SK-N-DZ (cell line): Measurements from ENCODE around the gene TNFRSF6B.
"Not testable (repeated sequence)": the region's sequence is repeated elsewhere in the genome, so short reads cannot be mapped to it uniquely, and the experiment has no call there.

Experiments
- DNase-seq: peaks from one replicate; pipeline ENCODE4 v3.0.0-alpha.2; 2015; ENCODE audit warnings: low spot score

Gene TNFRSF6B

GRCh38 chr20:63706852-63707557, 10.6 kb downstream of the TNFRSF6B start:
- DNase-seq, result no peak

GRCh38 chr20:63707558-63708300, 11.3 kb downstream of the TNFRSF6B start, which contains the start of the genes ARFRP1 and ZGPAT:
ARFRP1 (minus strand) TSS chr20:63707976; CDS start chr20:63707091, 885 bp downstream.
ZGPAT (plus strand) TSS chr20:63708039; CDS start chr20:63708581, 542 bp downstream.
- peak; percentile 87 for DNase-seq

- no peak for DNase-seq
These were observed 12.1 kb downstream of the TNFRSF6B start for GRCh38 chr20:63708301-63709148.

DNA sequence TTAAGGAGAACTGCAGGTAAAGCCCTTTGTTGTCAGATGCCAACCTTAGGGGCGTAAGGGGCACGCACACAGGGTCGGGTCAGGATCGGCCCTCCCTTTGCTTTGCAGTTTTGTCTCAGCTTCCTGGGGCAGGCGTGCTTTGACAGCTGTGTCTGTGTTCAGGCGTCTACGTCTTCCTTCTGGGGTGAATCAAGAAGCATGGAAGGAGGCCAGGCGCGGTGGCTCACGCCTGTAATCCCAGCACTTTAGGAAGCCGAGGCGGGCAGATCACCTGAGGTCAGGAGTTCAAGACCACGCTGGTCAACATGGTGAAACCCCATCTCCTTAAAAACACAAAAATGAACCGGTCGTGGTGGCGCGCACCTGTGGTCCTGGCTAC, 12.7 kb downstream of the TNFRSF6B start:
- no peak for DNase-seq

GRCh38 chr20:63711085-63711645, 14.7 kb downstream of the TNFRSF6B start:
- DNase-seq, result no peak

GRCh38 chr20:63712191-63712590, 15.7 kb downstream of the TNFRSF6B start:
- no peak for DNase-seq

- DNase-seq, result no peak
These were observed 18.4 kb downstream of the TNFRSF6B start for GRCh38 chr20:63714858-63715257.

DNA sequence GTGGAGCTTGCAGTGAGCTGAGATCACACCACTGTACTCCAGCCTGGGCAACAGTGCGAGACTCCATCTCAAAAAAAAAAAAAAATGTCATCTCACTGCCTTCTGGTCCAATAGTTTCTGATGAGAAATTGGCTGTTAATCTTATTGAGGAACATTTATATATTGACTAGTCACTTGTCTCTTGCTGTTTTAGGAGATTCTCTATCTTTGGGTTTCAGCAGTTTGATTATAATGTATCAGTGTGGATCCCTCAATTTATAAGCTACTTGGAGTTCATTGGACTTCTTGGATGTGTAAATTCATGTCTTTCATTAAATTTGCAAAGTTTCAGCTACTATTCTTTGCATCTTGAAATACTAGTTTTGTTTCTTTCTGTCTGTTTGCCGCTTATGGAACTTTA, 22.5 kb downstream of the TNFRSF6B start:
- no peak for DNase-seq

GRCh38 chr20:63722967-63723622, 26.6 kb downstream of the TNFRSF6B start:
- DNase-seq, result not testable (repeated sequence)

DNA sequence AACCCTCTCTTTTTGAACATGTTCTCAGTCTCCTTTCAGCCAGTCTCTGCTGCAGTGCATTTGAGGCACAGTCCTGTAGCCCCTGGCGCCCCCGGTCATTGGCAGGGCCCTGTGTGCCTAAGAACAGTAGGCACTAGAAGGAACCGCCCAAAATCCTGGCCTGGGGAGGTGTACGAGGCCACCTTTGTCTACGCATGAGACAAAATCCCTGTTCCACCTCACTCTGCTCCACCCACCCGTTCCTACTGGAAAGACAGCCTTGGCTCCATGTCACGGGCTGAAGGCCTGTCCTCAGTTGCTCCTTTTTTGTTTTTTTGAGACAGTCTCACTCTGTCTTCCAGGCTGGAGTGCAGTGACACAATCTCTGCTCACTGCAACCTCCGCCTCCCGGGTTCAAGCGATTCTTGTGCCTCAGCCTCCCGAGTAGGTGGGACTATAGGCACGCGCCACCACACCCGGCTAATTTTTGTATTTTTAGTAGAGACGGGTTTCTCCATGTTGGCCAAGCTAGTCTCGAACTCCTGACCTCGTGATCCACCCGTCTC, 33.8 kb downstream of the TNFRSF6B start:
- DNase-seq, result not testable (repeated sequence)

DNA sequence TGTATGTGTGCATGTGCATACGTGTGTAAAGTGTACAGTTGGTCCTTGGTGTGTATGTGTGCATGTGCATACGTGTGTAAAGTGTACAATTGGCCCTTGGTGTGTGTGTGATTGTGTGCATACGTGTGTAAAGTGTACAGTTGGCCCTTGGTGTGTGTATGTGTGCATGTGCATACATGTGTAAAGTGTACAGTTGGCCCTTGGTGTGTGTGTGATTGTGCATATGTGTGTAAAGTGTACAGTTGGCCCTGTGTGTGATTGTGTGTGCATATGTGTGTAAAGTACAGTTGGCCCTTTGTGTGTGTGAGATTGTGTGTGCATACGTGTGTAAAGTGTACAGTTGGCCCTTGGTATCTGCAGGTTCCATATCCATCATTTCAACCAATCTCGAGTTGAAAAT, 35.0 kb downstream of the TNFRSF6B start:
- no peak for DNase-seq

- no peak for DNase-seq
These were observed 36.0 kb downstream of the TNFRSF6B start for GRCh38 chr20:63732118-63733095.

- no peak for DNase-seq
These were observed 36.7 kb downstream of the TNFRSF6B start for GRCh38 chr20:63733117-63733516.

- no peak for DNase-seq
These were observed 37.2 kb downstream of the TNFRSF6B start for GRCh38 chr20:63733579-63734081.

DNA sequence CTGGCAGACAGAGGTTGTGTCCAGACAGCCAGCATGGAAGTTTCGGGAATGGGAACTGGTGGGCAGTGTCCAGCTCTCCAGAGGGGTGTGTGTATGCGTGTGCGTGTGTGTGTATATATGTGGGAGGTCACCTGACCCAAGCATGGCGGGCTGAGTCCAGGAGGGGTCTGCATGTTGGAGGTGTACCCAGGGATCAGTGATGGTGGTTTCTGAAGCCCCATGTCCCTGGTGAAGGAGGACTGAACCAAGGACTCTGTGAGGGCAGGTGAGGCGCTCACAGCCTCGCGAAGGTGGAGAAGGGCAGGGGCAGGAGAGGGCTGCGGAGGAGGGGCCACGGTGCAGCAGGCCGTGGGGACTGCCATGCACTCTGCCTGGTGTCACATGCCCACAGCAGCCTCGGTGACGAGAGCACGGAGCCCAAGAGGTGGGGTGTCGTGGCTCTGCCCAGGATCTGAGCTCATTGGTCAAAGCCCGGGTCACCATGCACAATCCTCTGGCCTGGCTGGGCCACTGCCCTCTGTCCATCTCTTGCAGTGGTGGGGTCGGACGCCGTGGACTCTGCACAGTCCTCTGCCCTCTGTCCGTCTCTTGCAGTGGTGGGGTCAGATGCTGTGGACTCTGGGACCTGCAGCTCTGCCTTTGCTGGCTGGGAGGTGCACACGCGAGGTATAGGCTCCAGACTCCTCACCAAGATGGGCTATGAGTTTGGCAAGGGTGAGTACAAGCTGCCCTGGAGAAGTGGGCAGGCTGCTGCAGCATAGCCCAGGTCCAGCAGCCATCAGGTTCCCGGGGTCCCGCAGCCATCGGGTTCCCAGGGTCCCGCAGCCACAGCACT, 37.9 kb downstream of the TNFRSF6B start:
- DNase-seq, result no peak

DNA sequence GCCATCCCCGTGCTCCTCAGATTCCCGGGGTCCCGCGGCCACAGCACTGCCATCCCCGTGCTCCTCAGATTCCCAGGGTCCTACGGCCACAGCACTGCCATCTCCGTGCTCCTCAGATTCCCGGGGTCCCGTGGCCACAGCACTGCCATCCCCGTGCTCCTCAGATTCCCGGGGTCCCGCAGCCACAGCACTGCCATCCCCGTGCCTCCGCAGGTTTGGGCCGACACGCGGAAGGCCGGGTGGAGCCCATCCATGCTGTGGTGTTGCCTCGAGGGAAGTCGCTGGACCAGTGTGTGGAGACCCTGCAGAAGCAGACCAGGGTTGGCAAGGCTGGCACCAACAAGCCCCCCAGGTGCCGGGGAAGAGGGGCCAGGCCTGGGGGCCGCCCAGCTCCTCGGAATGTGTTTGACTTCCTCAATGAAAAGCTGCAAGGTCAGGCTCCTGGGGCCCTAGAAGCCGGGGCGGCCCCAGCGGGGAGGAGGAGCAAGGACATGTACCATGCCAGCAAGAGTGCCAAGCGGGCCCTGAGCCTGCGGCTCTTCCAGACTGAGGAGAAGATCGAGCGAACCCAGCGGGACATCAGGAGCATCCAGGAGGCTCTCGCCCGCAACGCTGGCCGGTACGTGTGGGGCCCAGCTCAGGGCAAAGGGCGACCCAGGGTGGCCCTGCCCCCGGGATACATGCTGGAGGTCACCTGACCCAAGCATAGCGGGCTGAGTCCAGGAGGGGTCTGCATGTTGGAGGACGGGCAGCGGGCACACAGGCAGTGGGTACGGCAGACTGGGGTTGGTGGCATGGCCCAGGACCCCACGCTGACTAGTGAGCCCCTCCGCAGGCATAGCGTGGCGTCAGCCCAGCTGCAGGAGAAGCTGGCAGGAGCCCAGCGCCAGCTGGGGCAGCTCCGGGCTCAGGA, 38.8 kb downstream of the TNFRSF6B start:
- no peak for DNase-seq
